KMS-11 (cell line): ENCODE measurements around the gene CEL.
A peak's percentile ranks its signal among the peaks of the same experiment; 100 is the strongest.
"Not testable (repeated sequence)": the region's sequence is repeated elsewhere in the genome, so short reads cannot be mapped to it uniquely, and the experiment has no call there.

Source experiments
- H2AFZ ChIP-seq: fragments of 200-600 bp; sonication (generic); 2 replicates; pipeline ENCODE4 v1.6.1; 2016; ENCODE audit warnings: antibody characterized with exemption, mixed run types, low read depth
- H3K27ac ChIP-seq: fragments of 200-600 bp; sonication (generic); 2 replicates; pipeline ENCODE4 v1.6.1; 2016; ENCODE audit warnings: mild to moderate bottlenecking, mixed run types
- H3K27me3 ChIP-seq: fragments of 200-600 bp; sonication (generic); 2 replicates; pipeline ENCODE4 v1.6.1; 2017; ENCODE audit warnings: mild to moderate bottlenecking, low read depth, mixed run types, moderate library complexity; ENCODE audit not compliant: insufficient read depth
- H3K36me3 ChIP-seq: fragments of 200-600 bp; sonication (generic); 2 replicates; pipeline ENCODE4 v1.6.1; 2017; ENCODE audit warnings: mild to moderate bottlenecking, mixed run types; ENCODE audit not compliant: insufficient read depth
- H3K4me1 ChIP-seq: fragments of 200-600 bp; sonication (generic); 2 replicates; pipeline ENCODE4 v1.6.1; 2016; ENCODE audit warnings: mild to moderate bottlenecking, low read depth, mixed run types; ENCODE audit not compliant: poor library complexity, severe bottlenecking
- H3K4me2 ChIP-seq: fragments of 200-600 bp; sonication (generic); 2 replicates; pipeline ENCODE4 v1.7.0; 2016; ENCODE audit warnings: mild to moderate bottlenecking, mixed run types
- H3K4me3 ChIP-seq: fragments of 200-600 bp; sonication (generic); IDR thresholded peaks from 2 replicates; pipeline ENCODE4 v1.6.1; 2017; ENCODE audit warnings: low read depth, low read length, mixed read lengths; ENCODE audit not compliant: insufficient read depth
- H3K79me2 ChIP-seq: fragments of 200-600 bp; sonication (generic); 2 replicates; pipeline ENCODE4 v1.6.1; 2016; ENCODE audit warnings: low read depth, mixed run types; ENCODE audit not compliant: insufficient read depth
- H3K9ac ChIP-seq: fragments of 200-600 bp; sonication (generic); 2 replicates; pipeline ENCODE4 v1.6.1; 2016; ENCODE audit warnings: mild to moderate bottlenecking, mixed run types
- H4K20me1 ChIP-seq: fragments of 200-600 bp; sonication (generic); 2 replicates; pipeline ENCODE4 v1.6.1; 2016; ENCODE audit warnings: mild to moderate bottlenecking, mixed run types; ENCODE audit not compliant: insufficient read depth
- CTCF ChIP-seq: fragments of 200-600 bp; sonication (generic); conservative IDR thresholded peaks from 2 replicates; pipeline ENCODE4 v1.6.1; 2017; ENCODE audit warnings: low read depth, mild to moderate bottlenecking, antibody characterized with exemption, low read length, moderate library complexity, mixed read lengths

The CEL gene

GRCh38 chr9:133061764-133062145 is at the start of gene CEL:
Gene CEL, plus strand, starts transcription at chr9:133061981. Its CDS starts 22 bp downstream, at chr9:133062003.
- H3K36me3 ChIP-seq, H3K4me3 ChIP-seq, H3K4me2 ChIP-seq, H3K27me3 ChIP-seq, H4K20me1 ChIP-seq, H2AFZ ChIP-seq, H3K27ac ChIP-seq, H3K9ac ChIP-seq, H3K79me2 ChIP-seq: not testable (repeated sequence)
- peaks cover 29% of the 10 kb centered on the region for H3K4me1 ChIP-seq

- Histone ChIP-seq H3K79me2 (no peaks in the 10 kb centered on the region), H3K27ac (no peak overlapping the region)
Observed at GRCh38 chr9:133014696-133015095, 47.1 kb upstream of the CEL start.

GRCh38 chr9:133023117-133023890 is 38.5 kb upstream of the CEL start:
- no peak for TF ChIP-seq CTCF
- Histone ChIP-seq H3K27ac (no peak overlapping the region), H3K27me3 (peaks cover under 1% of the 10 kb centered on the region; the same call in 1 of the 2 replicates), H3K9ac (no peak overlapping the region), H3K4me1 (peaks cover 7% of the 10 kb centered on the region), H3K4me2 (no peak overlapping the region), H2AFZ (peak overlapping the region; percentile 14; the same call in 1 of the 2 replicates), H4K20me1 (no peaks in the 10 kb centered on the region), H3K79me2 (no peaks in the 10 kb centered on the region), H3K36me3 (no peaks in the 10 kb centered on the region), H3K4me3 (no peak overlapping the region)

More at GRCh38 chr9:133014696-133015095, 47.1 kb upstream of the CEL start:
- TF ChIP-seq CTCF, result no peak
- Histone ChIP-seq H3K9ac (no peak overlapping the region), H3K4me3 (no peak overlapping the region), H3K27me3 (peaks cover 31% of the 10 kb centered on the region), H2AFZ (no peak overlapping the region), H4K20me1 (no peaks in the 10 kb centered on the region), H3K36me3 (no peaks in the 10 kb centered on the region), H3K4me2 (no peak overlapping the region), H3K4me1 (no peaks in the 10 kb centered on the region)

- no peak overlapping the region for H3K4me2 ChIP-seq
- H4K20me1 ChIP-seq, result no peaks in the 10 kb centered on the region
- TF ChIP-seq CTCF, result no peak
- no peak overlapping the region for H3K27ac ChIP-seq
- H3K36me3 ChIP-seq, result no peaks in the 10 kb centered on the region
- H3K27me3 ChIP-seq, result no peaks in the 10 kb centered on the region
- H3K4me1 ChIP-seq, result peaks cover 7% of the 10 kb centered on the region
- peaks cover 8% of the 10 kb centered on the region for H3K79me2 ChIP-seq
- H2AFZ ChIP-seq, result no peak overlapping the region
- H3K4me3 ChIP-seq, result no peak overlapping the region
- no peak overlapping the region for H3K9ac ChIP-seq
Observed at GRCh38 chr9:133026426-133026825, 35.4 kb upstream of the CEL start.

GRCh38 chr9:133027134-133027533 is 34.6 kb upstream of the CEL start:
- no peak overlapping the region for H3K27ac ChIP-seq

More at GRCh38 chr9:133027134-133027533, 34.6 kb upstream of the CEL start:
- H2AFZ ChIP-seq, result no peak overlapping the region
- no peaks in the 10 kb centered on the region for H3K36me3 ChIP-seq
- H3K9ac ChIP-seq, result no peak overlapping the region
- peaks cover 15% of the 10 kb centered on the region for H3K79me2 ChIP-seq
- no peak overlapping the region for H3K4me3 ChIP-seq
- no peaks in the 10 kb centered on the region for H3K27me3 ChIP-seq
- peaks cover 10% of the 10 kb centered on the region for H3K4me1 ChIP-seq
- no peak for TF ChIP-seq CTCF
- no peak overlapping the region for H3K4me2 ChIP-seq
- no peaks in the 10 kb centered on the region for H4K20me1 ChIP-seq
